ENCODE measurements around the gene HDAC6.
A peak's percentile ranks its signal among the peaks of the same experiment; 100 is the strongest.

The HDAC6 gene

GRCh38 chrX:48801280-48802088, at the start of gene HDAC6:
TSS of gene HDAC6 (plus strand) at chrX:48802067. CDS start at chrX:48802693, 626 bp downstream.
- peak within 1 kb of the TSS; percentile 88 for H3K27ac ChIP-seq
- TF ChIP-seq ZFX (IDR thresholded peaks at IDR 0.05): no peak
- TF ChIP-seq, protein P1, sequence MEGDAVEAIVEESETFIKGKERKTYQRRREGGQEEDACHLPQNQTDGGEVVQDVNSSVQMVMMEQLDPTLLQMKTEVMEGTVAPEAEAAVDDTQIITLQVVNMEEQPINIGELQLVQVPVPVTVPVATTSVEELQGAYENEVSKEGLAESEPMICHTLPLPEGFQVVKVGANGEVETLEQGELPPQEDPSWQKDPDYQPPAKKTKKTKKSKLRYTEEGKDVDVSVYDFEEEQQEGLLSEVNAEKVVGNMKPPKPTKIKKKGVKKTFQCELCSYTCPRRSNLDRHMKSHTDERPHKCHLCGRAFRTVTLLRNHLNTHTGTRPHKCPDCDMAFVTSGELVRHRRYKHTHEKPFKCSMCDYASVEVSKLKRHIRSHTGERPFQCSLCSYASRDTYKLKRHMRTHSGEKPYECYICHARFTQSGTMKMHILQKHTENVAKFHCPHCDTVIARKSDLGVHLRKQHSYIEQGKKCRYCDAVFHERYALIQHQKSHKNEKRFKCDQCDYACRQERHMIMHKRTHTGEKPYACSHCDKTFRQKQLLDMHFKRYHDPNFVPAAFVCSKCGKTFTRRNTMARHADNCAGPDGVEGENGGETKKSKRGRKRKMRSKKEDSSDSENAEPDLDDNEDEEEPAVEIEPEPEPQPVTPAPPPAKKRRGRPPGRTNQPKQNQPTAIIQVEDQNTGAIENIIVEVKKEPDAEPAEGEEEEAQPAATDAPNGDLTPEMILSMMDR (conservative IDR thresholded peaks at IDR 0.05): no peak

GRCh38 chrX:48752498-48752897, 49.4 kb upstream of the HDAC6 start:
- no peak overlapping the region for H3K27ac ChIP-seq
- no peak for TF ChIP-seq ZFX (IDR thresholded peaks at IDR 0.05)
- TF ChIP-seq, protein P1 (conservative IDR thresholded peaks at IDR 0.05): no peak

GRCh38 chrX:48753708-48754228, 48.1 kb upstream of the HDAC6 start:
- TF ChIP-seq, protein P1 (conservative IDR thresholded peaks at IDR 0.05): no peak
- no peak for TF ChIP-seq ZFX (IDR thresholded peaks at IDR 0.05)
- no peak overlapping the region for H3K27ac ChIP-seq

DNA sequence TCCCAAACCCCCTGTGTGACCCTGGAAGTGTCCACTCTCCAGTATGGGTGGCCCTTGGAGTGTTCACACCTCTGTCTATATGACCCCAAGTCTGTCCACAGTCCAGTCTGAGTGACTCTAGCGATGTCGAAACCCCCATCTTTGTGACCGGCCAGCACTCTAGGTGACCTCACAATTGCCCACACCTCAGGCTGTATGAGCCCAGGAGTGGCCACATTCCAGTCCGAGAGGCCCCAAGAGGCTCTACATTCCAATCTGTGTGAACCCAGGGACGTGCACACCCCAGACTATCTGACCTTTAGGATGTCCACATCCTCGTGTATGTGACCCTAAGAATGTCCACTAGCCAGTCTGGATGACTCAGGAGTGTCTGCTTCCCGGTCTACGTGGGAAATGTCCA, 47.6 kb upstream of the HDAC6 start:
- no peak overlapping the region for H3K27ac ChIP-seq
- TF ChIP-seq, protein P1 (conservative IDR thresholded peaks at IDR 0.05): no peak
- TF ChIP-seq ZFX (IDR thresholded peaks at IDR 0.05): no peak

DNA sequence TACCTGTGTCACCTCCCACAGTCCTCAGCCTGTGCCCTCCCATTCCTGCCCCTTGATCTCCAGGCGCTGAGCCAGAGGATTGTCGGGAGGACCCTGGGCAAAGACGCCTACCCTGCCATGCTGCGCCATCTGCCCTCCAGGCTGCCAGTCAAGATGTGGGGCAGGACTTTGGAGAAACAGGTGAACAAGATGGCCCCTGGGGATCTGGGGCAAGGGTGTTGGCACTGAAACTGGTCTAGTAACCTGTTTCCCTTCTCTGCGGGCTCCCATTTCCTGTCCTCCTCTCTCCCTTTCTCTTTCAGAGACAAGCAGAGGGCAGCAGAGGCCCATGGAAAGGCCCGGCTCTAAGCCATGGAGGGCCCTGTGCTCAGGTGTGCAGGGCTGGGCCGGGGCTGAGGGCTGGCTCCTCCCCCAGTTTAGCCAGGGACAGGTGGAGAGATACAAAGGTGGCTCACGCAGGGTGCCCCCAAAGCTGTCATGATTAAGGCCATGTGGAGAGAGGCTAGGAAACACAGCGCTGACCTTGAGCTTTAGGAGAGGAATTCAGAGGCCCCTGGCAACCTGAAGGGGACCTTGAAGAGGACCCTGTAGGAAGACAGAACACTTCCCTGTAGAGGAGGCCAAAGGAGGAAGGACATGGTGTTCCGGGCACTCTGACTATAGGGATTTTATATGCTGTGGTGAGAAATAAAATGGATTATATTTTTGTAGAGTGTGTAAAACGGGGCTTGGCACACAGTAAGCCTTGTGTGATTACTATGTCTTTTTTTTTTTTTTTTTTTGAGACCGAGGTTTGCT, 40.0 kb upstream of the HDAC6 start, which contains the start of gene GLOD5:
TSS of gene GLOD5 (plus strand) at position 74 of the 798 bp plus-strand sequence. CDS start at position 118, 44 bp downstream.
- no peak for TF ChIP-seq ZFX (IDR thresholded peaks at IDR 0.05)
- TF ChIP-seq, protein P1 (conservative IDR thresholded peaks at IDR 0.05): peak; percentile 65
- H3K27ac ChIP-seq: peak within 1 kb of the TSS; percentile 65

GRCh38 chrX:48769230-48769629, 32.6 kb upstream of the HDAC6 start:
- no peak for TF ChIP-seq ZFX (IDR thresholded peaks at IDR 0.05)
- TF ChIP-seq, protein P1 (conservative IDR thresholded peaks at IDR 0.05): no peak
- H3K27ac ChIP-seq: no peak overlapping the region
